Erythroblast (primary cell): Measurements from ENCODE around the gene GDI2.

Experiments used
- GATA1 ChIP-seq: IDR thresholded peaks from 2 replicates; pipeline ENCODE4 v1.6.1; 2011; ENCODE audit warnings: low read depth, mild to moderate bottlenecking, control low read depth, low read length, moderate library complexity
- POLR2A ChIP-seq: IDR thresholded peaks from 2 replicates; pipeline ENCODE4 v1.6.1; 2011; ENCODE audit warnings: mild to moderate bottlenecking, low read length

DNA sequence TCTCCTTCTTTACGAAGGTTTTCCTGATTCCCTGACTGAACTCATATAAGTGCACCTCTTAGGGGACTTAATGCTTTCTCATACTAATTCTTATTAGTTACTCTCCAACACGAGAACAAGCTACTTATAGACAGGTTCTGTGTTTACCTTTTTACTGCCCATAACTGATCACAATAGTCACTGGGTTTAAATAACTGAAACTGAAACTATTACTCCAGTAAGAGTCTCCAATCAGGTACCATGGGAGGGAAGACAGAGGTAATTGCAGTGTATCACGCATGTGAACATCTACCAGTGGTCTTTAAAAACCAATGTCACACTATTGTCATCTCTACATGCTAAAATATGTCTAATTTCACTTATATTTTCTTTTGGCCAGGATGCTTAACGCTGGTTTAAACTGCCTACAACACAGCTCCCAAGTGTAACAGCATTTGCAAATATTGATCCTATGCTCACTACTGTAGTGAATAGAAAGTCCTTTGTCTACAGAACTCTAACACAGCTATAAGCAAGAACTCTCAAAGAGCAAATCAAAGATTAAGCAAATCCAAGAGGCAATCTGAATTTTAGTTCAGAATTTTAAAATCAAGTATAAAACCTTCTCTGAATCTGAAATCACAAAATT, 3.6 kb downstream of the GDI2 start:
- TF ChIP-seq POLR2A, result no peak
- TF ChIP-seq GATA1, result no peak
